ENCODE measurements around the gene OR6K3. TPM values are rescaled to one million over a fixed set of nuclear protein-coding genes. Genes with fewer than 3 reads are reported as not detected.

OR6K3 gene
- total and polyA plus RNA-seq, 2 of the 8 experiments (the other 6 are each of a cell fraction or from before 2014, with no cell fraction given): not detected

DNA sequence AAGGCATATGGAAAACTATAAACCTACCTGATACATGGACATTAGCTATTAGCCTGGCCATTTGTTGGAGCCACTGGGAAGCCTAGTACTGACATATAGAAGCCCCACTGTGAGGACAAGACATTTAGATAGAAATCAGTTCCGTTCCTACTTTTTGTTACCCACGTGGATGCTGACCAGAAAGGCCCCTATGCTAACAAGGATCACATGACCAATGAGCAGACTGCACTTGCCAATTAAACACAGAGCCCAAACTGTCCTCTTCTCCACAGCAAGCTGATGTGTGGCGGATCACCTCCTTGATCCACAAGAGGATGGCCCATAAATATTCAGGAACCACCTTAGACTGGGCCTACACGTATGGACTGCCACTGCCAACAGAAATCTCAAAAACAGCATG is 11.2 kb upstream of the OR6K3 start (continued):
- TF ChIP-seq HDAC2 (IDR thresholded peaks at IDR 0.05; ENCODE audit: borderline replicate concordance in 1 of 2, low read depth in 2 of 2, low read length in 2 of 2) (no peak), JUND (IDR thresholded peaks at IDR 0.05; ENCODE audit: low read length) (no peak), CHD2 (IDR thresholded peaks at IDR 0.05; ENCODE audit: low read length) (no peak), SIX5 (IDR thresholded peaks at IDR 0.05; ENCODE audit: low read depth, low read length) (no peak), BCL11A (IDR thresholded peaks at IDR 0.05; ENCODE audit: low read depth in 2 of 2, low read length in 2 of 2) (no peak), RBBP5 (IDR thresholded peaks at IDR 0.05; ENCODE audit: borderline replicate concordance, low read depth, low read length) (no peak)
- TF ChIP-seq, protein P1, sequence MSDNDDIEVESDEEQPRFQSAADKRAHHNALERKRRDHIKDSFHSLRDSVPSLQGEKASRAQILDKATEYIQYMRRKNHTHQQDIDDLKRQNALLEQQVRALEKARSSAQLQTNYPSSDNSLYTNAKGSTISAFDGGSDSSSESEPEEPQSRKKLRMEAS (IDR thresholded peaks at IDR 0.05): no peak
